Testis (tissue), 2 donors: ENCODE data around the gene GLI1.

Experiments used
- POLR2A ChIP-seq: fragments of 450-650 bp; IDR thresholded peaks from one replicate; pipeline ENCODE4 v1.6.1; 2017; ENCODE audit warnings: antibody characterized with exemption, mild to moderate bottlenecking, moderate library complexity
- TF ChIP-seq, protein P1 (sequence below), 3 experiments: fragments of 450-650 bp in 2 of 3; fragments of 200-600 bp in 1 of 3; sonication (generic) in 1 of 3; IDR thresholded peaks; one replicate each; pipeline ENCODE4 v1.5.1; 2016 to 2019; ENCODE audit warnings: antibody characterized with exemption in 3 of 3, mild to moderate bottlenecking in 2 of 3, moderate library complexity in 1 of 3

DNA sequence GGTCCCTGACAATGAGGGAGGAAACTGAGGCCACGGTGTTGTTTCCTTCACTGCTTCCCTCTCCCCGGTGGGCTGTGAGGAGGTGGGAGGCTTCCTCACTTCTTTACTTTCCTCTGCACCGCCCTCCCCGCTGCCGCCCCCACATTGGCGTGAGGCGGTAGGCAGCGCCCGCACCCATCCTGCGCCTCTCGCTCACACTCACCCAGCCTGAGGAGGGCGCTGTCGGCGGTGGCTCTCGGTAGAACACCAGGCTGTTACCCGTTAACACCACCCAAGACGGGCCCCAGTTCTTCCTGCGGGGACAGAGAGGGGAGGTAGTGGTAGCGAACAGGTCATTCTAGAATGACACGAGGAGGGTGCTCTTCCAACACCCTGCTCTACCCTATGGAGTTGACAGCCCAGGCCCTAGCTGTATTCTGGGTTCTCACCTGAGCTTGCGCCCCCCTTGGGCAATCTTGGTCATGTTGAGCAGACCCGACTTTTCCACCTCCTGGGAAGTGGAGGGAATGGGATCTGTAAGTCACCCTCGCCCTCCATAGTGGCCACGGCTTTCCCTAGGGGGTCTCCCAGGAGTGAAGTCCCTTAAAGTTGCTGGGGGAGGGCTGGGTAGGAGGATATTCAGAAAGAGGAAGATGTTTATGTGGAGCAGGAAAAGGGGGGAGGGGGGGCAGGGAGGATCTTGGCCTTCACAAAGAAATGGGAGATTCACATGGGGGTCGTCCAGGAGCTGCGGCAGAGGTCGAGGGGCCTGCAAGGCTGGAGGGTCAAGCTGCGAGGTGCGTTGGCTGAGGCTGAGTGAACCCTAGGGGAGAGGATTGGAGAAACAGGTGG is 16.8 kb downstream of the GLI1 start:
- TF ChIP-seq, protein P1, sequence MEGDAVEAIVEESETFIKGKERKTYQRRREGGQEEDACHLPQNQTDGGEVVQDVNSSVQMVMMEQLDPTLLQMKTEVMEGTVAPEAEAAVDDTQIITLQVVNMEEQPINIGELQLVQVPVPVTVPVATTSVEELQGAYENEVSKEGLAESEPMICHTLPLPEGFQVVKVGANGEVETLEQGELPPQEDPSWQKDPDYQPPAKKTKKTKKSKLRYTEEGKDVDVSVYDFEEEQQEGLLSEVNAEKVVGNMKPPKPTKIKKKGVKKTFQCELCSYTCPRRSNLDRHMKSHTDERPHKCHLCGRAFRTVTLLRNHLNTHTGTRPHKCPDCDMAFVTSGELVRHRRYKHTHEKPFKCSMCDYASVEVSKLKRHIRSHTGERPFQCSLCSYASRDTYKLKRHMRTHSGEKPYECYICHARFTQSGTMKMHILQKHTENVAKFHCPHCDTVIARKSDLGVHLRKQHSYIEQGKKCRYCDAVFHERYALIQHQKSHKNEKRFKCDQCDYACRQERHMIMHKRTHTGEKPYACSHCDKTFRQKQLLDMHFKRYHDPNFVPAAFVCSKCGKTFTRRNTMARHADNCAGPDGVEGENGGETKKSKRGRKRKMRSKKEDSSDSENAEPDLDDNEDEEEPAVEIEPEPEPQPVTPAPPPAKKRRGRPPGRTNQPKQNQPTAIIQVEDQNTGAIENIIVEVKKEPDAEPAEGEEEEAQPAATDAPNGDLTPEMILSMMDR (IDR thresholded peaks at IDR 0.05), result no peak
- TF ChIP-seq POLR2A, result no peak
